Upper lobe of left lung (tissue), 4 donors: ENCODE measurements around the gene HS3ST2.

Experiments
- CTCF ChIP-seq, 6 experiments: fragments of 450-650 bp in 4 of 6; fragments of 200-600 bp in 2 of 6; sonication (generic) in 2 of 6; IDR thresholded peaks; one replicate each; pipeline ENCODE4 v1.5.1; 2016 to 2019; ENCODE audit warnings: antibody characterized with exemption in 6 of 6
- EP300 ChIP-seq, 4 donors: sonication (generic); formaldehyde crosslinking; IDR thresholded peaks; one replicate each; pipeline ENCODE4 v1.5.1; 2017; ENCODE audit warnings: antibody characterized with exemption in 4 of 4, control low read depth in 2 of 4
- POLR2A ChIP-seq, 4 donors: fragments of 450-650 bp; IDR thresholded peaks; one replicate each; pipeline ENCODE4 v1.5.1; 2016 to 2017; ENCODE audit warnings: antibody characterized with exemption in 4 of 4, mild to moderate bottlenecking in 2 of 4
- POLR2AphosphoS5 ChIP-seq, 2 donors: sonication (generic); formaldehyde crosslinking; IDR thresholded peaks; one replicate each; pipeline ENCODE4 v1.5.1; 2017; ENCODE audit warnings: antibody characterized with exemption in 2 of 2

GRCh38 chr16:22848451-22848850 lies 34.5 kb downstream of the HS3ST2 start:
- TF ChIP-seq POLR2A (IDR thresholded peaks at IDR 0.05) (no peak), CTCF (IDR thresholded peaks at IDR 0.05) (no peak), POLR2AphosphoS5 (IDR thresholded peaks at IDR 0.05) (no peak), EP300 (IDR thresholded peaks at IDR 0.05) (no peak)
